ENCODE results near the gene ROBO2.

Gene ROBO2

DNA sequence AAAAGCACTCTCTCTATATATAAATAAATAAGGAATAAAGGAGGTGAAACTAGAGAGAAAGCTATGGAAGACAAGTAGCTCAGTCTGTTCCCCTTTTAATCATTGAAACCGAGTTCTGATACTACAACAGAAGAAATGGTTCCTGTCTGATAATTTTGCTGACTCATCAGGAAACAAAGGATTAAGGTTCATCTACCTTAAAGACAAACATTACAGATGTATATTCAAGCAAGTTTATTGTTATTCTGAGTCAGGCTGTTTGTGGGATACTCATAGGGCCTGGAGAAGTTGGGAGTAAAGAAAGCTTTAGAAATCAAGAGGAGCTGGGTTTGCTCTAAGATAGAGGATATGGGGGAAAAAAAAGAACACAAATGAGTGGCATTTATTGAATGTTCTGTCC, 566.0 kb downstream of the ROBO2 start:
- no peak for DNase-seq (ENCODE audit: low spot score)
- H3K27ac ChIP-seq, result no peak overlapping the region
- ChIA-PET POLR2A (ENCODE audit: low non-redundant PET) (no interaction called here), CTCF (no interaction called here)
- TF ChIP-seq, protein P1, sequence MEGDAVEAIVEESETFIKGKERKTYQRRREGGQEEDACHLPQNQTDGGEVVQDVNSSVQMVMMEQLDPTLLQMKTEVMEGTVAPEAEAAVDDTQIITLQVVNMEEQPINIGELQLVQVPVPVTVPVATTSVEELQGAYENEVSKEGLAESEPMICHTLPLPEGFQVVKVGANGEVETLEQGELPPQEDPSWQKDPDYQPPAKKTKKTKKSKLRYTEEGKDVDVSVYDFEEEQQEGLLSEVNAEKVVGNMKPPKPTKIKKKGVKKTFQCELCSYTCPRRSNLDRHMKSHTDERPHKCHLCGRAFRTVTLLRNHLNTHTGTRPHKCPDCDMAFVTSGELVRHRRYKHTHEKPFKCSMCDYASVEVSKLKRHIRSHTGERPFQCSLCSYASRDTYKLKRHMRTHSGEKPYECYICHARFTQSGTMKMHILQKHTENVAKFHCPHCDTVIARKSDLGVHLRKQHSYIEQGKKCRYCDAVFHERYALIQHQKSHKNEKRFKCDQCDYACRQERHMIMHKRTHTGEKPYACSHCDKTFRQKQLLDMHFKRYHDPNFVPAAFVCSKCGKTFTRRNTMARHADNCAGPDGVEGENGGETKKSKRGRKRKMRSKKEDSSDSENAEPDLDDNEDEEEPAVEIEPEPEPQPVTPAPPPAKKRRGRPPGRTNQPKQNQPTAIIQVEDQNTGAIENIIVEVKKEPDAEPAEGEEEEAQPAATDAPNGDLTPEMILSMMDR (conservative IDR thresholded peaks at IDR 0.05; ENCODE audit: low read depth), result no peak

DNA sequence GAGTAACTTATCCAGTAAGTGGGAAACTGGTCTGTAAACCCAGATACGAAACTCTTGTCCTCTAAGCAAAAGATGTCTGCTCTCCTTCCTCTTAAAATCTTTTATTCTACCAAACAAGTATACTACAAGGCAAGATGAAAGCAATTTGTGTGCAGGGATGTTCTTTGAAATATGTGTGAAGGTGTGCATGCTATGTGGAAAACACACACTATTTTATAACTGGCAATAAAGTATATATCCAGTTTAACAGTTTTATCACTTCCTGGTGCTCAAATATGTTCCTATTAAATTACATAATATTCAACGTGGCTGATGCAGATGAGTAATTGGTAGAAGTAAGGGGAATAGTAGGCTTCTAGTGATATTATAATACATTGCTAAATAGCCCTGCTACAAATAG, 566.5 kb downstream of the ROBO2 start:
- TF ChIP-seq, protein P1 (conservative IDR thresholded peaks at IDR 0.05; ENCODE audit: low read depth), result no peak
- no peak for DNase-seq (ENCODE audit: low spot score)
- ChIA-PET CTCF (no interaction called here), POLR2A (ENCODE audit: low non-redundant PET) (no interaction called here)
- H3K27ac ChIP-seq, result no peak overlapping the region

DNA sequence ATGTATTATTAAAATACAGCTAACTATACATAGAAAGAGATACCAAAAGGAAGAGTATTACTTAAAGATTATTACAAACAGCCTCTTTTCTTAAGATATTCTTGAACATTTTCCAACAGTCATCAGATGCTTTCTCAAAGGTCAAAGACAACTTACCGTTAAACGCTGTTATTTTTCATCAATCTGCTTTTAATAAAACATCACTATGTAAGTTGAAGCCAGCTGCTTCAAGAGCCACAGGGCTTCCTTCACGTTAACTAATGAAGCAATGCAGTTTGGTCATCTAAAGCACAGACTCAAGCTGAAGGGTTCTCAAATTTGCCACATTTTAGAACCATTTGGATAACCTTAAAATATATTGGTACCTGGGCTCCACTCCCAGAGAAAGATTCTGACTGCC, 578.8 kb downstream of the ROBO2 start:
- CTCF ChIA-PET, result no interaction called here

DNA sequence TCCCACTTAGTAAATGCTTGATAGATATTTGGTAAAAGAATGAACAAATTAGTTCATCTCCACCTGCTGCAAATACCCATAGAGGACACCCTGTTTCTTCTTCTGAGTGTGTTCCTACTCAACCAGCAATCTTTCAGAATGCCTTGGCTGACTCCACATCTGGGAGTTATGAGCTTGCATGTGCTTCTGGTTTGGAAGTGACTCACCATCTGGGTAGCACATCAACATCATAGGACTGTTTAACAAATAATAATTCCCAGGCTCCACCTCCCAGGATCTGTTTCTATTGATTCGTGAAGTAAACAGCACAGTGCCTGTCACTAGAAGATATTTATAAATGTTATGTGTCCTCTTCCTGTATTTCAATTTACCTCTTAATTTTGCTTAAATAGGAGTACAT, 580.1 kb downstream of the ROBO2 start:
- no peak overlapping the region for H3K27ac ChIP-seq
- CTCF ChIA-PET, result interaction anchor here (0.5 kb wide), 1 partner anchor 188 kb away, joined by 3 read pairs; no protein-coding TSS in a partner anchor
- TF ChIP-seq, protein P1 (conservative IDR thresholded peaks at IDR 0.05; ENCODE audit: low read depth), result no peak

More for the DNA sequence above, 578.8 kb downstream of the ROBO2 start:
- no peak for DNase-seq (ENCODE audit: low spot score)
- H3K27ac ChIP-seq, result no peak overlapping the region
- TF ChIP-seq, protein P1 (conservative IDR thresholded peaks at IDR 0.05; ENCODE audit: low read depth), result no peak
- POLR2A ChIA-PET (ENCODE audit: low non-redundant PET), result no interaction called here

DNA sequence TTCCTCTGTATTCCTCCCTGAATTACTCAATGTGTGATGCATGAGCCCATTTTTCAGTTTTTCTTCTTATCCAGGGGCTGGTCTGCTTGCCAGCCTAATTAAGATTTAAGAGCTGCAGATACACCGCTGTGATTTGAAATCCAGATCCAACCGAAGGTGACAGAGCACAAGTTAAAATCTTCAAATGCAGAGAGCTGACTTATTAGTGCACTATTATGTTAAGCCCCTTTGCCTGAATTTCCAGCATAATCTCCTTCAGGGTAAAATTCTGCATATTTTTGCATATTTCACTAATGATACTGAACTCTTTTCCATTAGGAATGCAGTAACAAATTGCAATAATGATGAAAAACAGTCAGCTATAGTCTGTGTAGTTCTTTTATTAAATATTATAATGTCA, 583.6 kb downstream of the ROBO2 start:
- TF ChIP-seq, protein P1 (conservative IDR thresholded peaks at IDR 0.05; ENCODE audit: low read depth), result no peak
- CTCF ChIA-PET, result no interaction called here

More for the DNA sequence above, 580.1 kb downstream of the ROBO2 start:
- POLR2A ChIA-PET (ENCODE audit: low non-redundant PET), result no interaction called here
- DNase-seq (ENCODE audit: low spot score), result no peak

DNA sequence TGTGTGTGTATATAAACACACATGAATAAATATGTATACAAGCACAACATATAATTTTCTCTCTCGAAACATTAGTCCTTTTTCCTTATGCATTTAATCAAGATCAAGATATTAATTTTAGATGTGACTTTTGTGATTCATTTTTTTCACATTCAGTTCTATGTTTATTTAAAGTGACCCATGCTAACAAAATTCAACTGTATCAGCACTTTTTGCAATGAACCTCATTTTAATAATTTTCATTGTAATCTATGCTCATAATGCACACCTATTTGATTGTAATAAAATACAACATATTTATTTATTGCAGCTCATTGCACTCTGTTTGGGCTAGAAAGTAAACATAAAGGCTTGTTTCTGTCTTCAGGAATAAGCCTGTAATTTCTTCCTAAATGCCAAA, 586.3 kb downstream of the ROBO2 start:
- CTCF ChIA-PET, result no interaction called here
- no peak for DNase-seq (ENCODE audit: low spot score)

More for the DNA sequence above, 583.6 kb downstream of the ROBO2 start:
- DNase-seq (ENCODE audit: low spot score), result no peak
- POLR2A ChIA-PET (ENCODE audit: low non-redundant PET), result no interaction called here
- no peak overlapping the region for H3K27ac ChIP-seq

More for the DNA sequence above, 586.3 kb downstream of the ROBO2 start:
- TF ChIP-seq, protein P1 (conservative IDR thresholded peaks at IDR 0.05; ENCODE audit: low read depth), result no peak
- POLR2A ChIA-PET (ENCODE audit: low non-redundant PET), result no interaction called here
- H3K27ac ChIP-seq, result no peak overlapping the region
